Suprapubic skin (tissue), 4 donors: ENCODE results near the gene C12orf43.

Source experiments
- POLR2A ChIP-seq, 2 donors: fragments of 450-650 bp; IDR thresholded peaks; one replicate each; pipeline ENCODE4 v1.6.1; 2017; ENCODE audit warnings: antibody characterized with exemption in 2 of 2, mild to moderate bottlenecking in 2 of 2, moderate library complexity in 2 of 2
- POLR2AphosphoS5 ChIP-seq, 3 donors: sonication (generic); formaldehyde crosslinking; IDR thresholded peaks; one replicate each; pipeline ENCODE4 v1.6.1; 2017; ENCODE audit warnings: antibody characterized with exemption in 3 of 3
- TF ChIP-seq, protein P1 (sequence below), 2 donors: fragments of 200-600 bp in 1 of 2; fragments of 450-650 bp in 1 of 2; sonication (generic) in 1 of 2; IDR thresholded peaks; one replicate each; pipeline ENCODE4 v1.5.1; 2016 to 2019; ENCODE audit warnings: antibody characterized with exemption in 2 of 2, mild to moderate bottlenecking in 1 of 2, moderate library complexity in 1 of 2

GRCh38 chr12:120960657-120961056, 55.6 kb downstream of the C12orf43 start:
- TF ChIP-seq POLR2AphosphoS5 (IDR thresholded peaks at IDR 0.05) (no peak), POLR2A (IDR thresholded peaks at IDR 0.05) (no peak)
- TF ChIP-seq, protein P1, sequence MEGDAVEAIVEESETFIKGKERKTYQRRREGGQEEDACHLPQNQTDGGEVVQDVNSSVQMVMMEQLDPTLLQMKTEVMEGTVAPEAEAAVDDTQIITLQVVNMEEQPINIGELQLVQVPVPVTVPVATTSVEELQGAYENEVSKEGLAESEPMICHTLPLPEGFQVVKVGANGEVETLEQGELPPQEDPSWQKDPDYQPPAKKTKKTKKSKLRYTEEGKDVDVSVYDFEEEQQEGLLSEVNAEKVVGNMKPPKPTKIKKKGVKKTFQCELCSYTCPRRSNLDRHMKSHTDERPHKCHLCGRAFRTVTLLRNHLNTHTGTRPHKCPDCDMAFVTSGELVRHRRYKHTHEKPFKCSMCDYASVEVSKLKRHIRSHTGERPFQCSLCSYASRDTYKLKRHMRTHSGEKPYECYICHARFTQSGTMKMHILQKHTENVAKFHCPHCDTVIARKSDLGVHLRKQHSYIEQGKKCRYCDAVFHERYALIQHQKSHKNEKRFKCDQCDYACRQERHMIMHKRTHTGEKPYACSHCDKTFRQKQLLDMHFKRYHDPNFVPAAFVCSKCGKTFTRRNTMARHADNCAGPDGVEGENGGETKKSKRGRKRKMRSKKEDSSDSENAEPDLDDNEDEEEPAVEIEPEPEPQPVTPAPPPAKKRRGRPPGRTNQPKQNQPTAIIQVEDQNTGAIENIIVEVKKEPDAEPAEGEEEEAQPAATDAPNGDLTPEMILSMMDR (IDR thresholded peaks at IDR 0.05) = no peak
